GM19397 (cell line): Measurements from ENCODE around the gene KLRF2.

Source experiments
- ATAC-seq: cut with Tn5 transposase; IDR thresholded peaks from one replicate; pipeline ENCODE4 v1.9.1; 2021; ENCODE audit warnings: mild to moderate bottlenecking, moderate library complexity; ENCODE audit not compliant: unreplicated experiment

The KLRF2 gene

DNA sequence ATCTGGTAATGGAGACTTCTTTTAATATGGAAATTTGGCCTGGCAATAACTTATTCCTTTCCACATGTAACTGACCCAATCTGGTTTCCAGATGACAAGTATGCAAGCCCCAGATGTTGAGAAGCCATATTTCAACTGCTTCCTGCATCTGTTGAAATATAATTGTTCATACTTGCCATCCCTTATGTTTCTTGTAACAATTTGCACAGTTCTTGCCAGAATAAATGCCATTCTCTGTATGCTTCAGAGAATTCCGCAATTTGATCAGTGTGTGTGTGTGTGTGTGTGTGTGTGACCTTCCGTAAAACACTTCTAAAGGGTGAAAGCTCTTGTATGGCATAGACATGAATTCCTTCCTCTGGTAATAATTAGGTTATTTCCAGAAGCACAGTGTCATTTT, 52.7 kb downstream of the KLRF2 start:
- no peak for ATAC-seq

DNA sequence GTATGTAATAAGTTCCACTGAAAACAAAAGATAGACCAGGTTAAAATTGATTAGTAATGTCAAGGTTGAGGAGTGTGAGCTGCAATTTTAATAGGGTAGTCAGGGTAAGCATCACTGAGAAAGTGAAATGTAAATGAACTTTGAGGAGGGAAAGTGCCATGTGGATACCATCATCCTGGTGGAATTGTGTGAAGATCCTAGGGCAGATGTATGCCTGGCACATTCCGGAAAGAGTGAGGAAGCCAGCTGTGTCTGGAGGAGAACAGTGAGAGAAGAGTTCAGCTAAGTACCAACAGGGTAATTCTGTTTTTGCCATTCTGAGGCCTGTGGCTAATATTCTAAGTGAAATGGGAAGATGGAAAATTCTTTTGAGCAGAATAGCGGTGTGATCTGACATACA, 53.7 kb downstream of the KLRF2 start:
- ATAC-seq: no peak

DNA sequence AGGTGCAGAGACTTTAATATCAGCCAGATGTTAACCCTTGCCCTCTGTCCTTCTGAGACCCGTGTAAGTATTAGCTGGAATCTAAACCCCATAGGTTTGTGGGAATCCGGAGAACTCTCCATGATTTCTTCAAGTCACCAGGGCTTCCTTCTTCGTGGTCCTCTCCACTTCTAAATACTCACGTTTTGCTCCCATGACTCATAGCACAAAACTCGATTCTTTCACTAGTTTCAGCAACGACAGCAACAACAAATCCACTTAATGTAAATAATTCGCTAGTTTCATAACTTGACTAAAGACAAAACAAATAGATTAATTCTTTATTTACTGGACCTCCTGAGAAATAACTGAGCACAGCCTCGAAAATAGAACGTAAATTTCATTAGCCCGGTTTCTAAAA, 55.3 kb downstream of the KLRF2 start:
- no peak for ATAC-seq

DNA sequence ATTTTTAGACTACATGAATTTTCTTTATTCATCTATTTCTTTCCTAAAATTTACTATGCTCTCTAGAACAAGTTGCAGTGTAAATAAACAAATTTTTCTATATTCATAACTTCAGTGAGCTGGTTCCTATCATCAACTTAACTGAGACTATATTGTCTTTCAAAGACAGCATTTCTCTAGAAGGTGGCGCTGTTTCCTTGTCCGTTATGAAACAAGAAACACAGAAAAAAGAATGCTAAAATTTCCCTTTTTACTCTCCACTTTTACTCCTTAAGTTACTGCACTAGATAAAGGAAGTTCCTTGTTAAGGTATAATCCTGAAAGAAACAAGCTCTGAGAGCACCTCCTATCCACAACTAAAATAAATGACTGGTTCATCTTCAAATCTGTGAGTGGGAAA, 59.1 kb downstream of the KLRF2 start:
- no peak for ATAC-seq

DNA sequence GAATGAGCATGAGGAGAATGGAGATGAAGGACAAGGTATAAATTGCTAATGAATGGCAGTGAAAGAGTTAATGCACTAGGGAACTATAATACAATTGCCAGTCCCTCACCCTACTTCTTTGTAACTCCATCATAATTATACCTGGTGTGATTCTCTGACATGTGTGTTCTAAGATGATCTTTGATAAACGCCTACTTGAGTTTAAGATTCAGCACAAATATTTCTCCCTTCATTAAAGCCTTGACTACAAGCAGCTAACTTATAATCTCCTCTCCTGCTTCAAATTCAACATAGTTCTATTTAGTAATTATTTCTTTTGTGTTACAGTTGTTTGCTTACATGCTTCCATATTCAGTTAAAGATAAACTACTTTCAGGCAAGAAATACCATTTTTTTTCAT, 60.5 kb downstream of the KLRF2 start:
- ATAC-seq: no peak

DNA sequence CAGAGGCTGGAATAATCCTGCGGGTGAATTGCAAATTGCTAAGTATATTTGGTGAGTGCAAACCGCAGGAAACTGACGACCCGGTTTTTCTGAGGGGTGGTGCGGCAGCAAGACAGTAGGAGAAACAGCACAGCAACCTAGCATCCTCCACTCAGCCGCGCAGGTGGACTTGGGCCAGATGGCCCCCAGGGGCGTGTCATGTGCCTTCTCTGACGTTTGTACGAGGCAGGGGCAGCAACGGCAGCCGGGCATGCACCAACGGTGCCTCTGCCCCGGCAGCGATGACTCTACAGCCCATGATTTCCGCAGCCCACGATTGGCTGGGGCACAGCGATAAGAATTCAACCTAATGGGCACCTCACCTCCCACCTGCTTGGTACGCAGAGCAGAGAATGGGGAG, 62.0 kb downstream of the KLRF2 start:
- ATAC-seq: peak; percentile 73

- ATAC-seq: no peak
Observed at GRCh38 chr12:9944391-9944790, 63.1 kb downstream of the KLRF2 start.
